ENCODE data around the gene PSMD1. TPM values are rescaled to one million over a fixed set of nuclear protein-coding genes. Genes with fewer than 3 reads are reported as not detected.

PSMD1 gene
- total RNA-seq, 1 experiment from 2014 or later = 245 TPM

DNA sequence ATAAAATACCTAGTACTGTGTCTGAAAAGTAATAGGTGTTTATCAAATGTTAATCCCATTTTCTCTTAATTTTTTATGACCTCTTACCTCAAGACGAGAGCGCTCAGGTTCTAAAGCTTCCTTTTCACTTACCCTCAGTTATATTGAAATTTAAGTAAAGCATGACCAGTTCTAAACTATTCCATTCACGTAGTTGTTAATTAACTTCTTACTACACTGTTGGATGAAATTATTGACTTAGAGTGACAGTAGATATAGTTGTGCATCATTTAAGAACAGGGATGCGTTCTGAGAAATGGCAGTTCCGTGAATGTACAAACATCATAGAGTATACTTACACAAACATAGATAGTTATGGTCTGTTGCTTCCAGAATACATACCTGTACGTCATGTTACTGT lies 88.2 kb downstream of the PSMD1 start:
- POLR2A ChIA-PET (ENCODE audit: low non-redundant PET) = no interaction called here

DNA sequence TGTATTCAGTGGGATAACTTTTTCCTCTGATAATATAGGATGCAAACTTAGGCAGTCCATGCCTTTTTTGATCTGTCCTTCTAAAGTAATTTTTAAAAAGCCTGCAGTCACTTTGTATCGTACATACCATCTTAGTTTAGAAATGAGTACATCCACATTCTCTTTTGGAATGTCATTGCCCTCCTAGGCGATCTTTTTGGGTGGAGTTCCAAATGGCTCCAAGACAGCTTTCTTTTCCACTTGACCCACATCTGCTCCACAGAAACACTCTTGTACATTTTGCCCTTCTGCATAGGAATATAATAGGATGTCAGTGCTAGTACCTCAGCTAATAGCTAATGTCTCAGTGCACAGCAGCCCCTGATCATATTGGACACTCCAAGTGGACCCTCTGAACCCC lies 90.0 kb downstream of the PSMD1 start:
- Histone ChIP-seq H3K4me1 (ENCODE audit: insufficient read depth, low read length, poor library complexity, severe bottlenecking) (no peaks in the 10 kb centered on the region), H3K4me3 (ENCODE audit: low read depth, low read length, poor library complexity, severe bottlenecking) (no peak overlapping the region), H3K36me3 (ENCODE audit: insufficient read depth, low read length, poor library complexity, severe bottlenecking) (peaks cover 23% of the 10 kb centered on the region), H3K9me3 (ENCODE audit: low read depth, low read length, poor library complexity, severe bottlenecking) (no peaks in the 10 kb centered on the region), H3K27ac (ENCODE audit: low read depth, low read length, poor library complexity, severe bottlenecking) (no peak overlapping the region), H3K27me3 (replicated peaks; ENCODE audit: insufficient read depth, low read depth, low read length, poor library complexity) (no peaks in the 10 kb centered on the region)
- no TSS peak for BruUV-seq (replicated peaks)
- TF ChIP-seq, protein P1, sequence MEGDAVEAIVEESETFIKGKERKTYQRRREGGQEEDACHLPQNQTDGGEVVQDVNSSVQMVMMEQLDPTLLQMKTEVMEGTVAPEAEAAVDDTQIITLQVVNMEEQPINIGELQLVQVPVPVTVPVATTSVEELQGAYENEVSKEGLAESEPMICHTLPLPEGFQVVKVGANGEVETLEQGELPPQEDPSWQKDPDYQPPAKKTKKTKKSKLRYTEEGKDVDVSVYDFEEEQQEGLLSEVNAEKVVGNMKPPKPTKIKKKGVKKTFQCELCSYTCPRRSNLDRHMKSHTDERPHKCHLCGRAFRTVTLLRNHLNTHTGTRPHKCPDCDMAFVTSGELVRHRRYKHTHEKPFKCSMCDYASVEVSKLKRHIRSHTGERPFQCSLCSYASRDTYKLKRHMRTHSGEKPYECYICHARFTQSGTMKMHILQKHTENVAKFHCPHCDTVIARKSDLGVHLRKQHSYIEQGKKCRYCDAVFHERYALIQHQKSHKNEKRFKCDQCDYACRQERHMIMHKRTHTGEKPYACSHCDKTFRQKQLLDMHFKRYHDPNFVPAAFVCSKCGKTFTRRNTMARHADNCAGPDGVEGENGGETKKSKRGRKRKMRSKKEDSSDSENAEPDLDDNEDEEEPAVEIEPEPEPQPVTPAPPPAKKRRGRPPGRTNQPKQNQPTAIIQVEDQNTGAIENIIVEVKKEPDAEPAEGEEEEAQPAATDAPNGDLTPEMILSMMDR (conservative IDR thresholded peaks at IDR 0.05; ENCODE audit: low read depth, low read length) = no peak
- TF ChIP-seq EZH2 (IDR thresholded peaks at IDR 0.05; ENCODE audit: borderline replicate concordance, low read depth, low read length, poor library complexity, severe bottlenecking) = no peak
- intact Hi-C loops (cut with micrococcal nuclease; ENCODE audit: unreplicated experiment) = no loop called here
- DNase-seq (ENCODE audit: low spot score) = no peak
- CTCF ChIA-PET = no interaction called here
- POLR2A ChIA-PET (ENCODE audit: low non-redundant PET) = no interaction called here

More for the DNA sequence above, 88.2 kb downstream of the PSMD1 start:
- H3K4me3 ChIP-seq (ENCODE audit: low read depth, low read length, poor library complexity, severe bottlenecking) = no peak overlapping the region
- peaks cover 23% of the 10 kb centered on the region for H3K36me3 ChIP-seq (ENCODE audit: insufficient read depth, low read length, poor library complexity, severe bottlenecking)
- no peaks in the 10 kb centered on the region for H3K4me1 ChIP-seq (ENCODE audit: insufficient read depth, low read length, poor library complexity, severe bottlenecking)
- intact Hi-C loops (cut with micrococcal nuclease; ENCODE audit: unreplicated experiment) = no loop called here
- CTCF ChIA-PET = no interaction called here
- TF ChIP-seq, protein P1 (conservative IDR thresholded peaks at IDR 0.05; ENCODE audit: low read depth, low read length) = no peak
- TF ChIP-seq EZH2 (IDR thresholded peaks at IDR 0.05; ENCODE audit: borderline replicate concordance, low read depth, low read length, poor library complexity, severe bottlenecking) = no peak
- H3K9me3 ChIP-seq (ENCODE audit: low read depth, low read length, poor library complexity, severe bottlenecking) = no peaks in the 10 kb centered on the region
- H3K27me3 ChIP-seq (replicated peaks; ENCODE audit: insufficient read depth, low read depth, low read length, poor library complexity) = no peaks in the 10 kb centered on the region
- no TSS peak for BruUV-seq (replicated peaks)
- no peak for DNase-seq (ENCODE audit: low spot score)
- H3K27ac ChIP-seq (ENCODE audit: low read depth, low read length, poor library complexity, severe bottlenecking) = no peak overlapping the region

DNA sequence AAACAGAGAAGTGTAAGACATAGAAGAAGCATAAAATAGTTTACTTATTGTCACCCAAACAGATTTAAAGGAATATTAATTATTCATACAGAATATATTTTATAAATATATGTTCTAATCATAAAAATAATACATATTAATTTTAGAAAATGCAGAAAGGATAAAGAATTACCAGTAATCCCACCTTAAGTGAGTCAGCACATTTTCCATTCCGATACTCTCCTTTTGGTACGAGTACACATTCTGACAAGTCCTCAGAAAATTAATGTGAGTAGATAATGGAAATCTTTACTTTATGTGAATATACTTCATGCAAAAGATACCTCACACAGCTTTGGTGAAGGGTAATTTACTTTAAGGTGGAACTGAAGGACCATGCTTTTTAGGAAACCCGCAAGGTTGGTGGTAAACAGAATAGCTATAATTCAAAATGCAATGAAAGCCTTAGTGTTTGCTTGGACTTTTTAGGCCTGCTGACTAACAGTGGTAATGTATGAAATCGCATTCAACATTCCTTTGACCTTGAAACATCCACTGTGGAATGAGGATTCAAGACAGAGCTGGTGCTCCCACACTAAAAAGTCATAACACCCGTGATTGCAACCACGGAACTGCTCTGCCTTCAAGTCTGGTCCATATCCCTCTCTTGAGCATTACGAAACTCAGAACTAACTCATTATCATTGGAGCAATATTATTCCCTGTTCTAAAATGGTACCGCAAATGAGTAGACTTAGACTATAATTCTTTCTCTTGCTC lies 96.3 kb downstream of the PSMD1 start:
- H3K4me3 ChIP-seq (ENCODE audit: low read depth, low read length, poor library complexity, severe bottlenecking) = no peak overlapping the region
- BruUV-seq (replicated peaks) = no TSS peak
- peaks cover 37% of the 10 kb centered on the region for H3K36me3 ChIP-seq (ENCODE audit: insufficient read depth, low read length, poor library complexity, severe bottlenecking)
- no peaks in the 10 kb centered on the region for H3K9me3 ChIP-seq (ENCODE audit: low read depth, low read length, poor library complexity, severe bottlenecking)
- DNase-seq (ENCODE audit: low spot score) = no peak
- ChIA-PET CTCF (no interaction called here), POLR2A (ENCODE audit: low non-redundant PET) (no interaction called here)
- TF ChIP-seq, protein P1 (conservative IDR thresholded peaks at IDR 0.05; ENCODE audit: low read depth, low read length) = no peak
- TF ChIP-seq EZH2 (IDR thresholded peaks at IDR 0.05; ENCODE audit: borderline replicate concordance, low read depth, low read length, poor library complexity, severe bottlenecking) = no peak
- intact Hi-C loops (cut with micrococcal nuclease; ENCODE audit: unreplicated experiment) = no loop called here
- no peaks in the 10 kb centered on the region for H3K27me3 ChIP-seq (replicated peaks; ENCODE audit: insufficient read depth, low read depth, low read length, poor library complexity)
- no peaks in the 10 kb centered on the region for H3K4me1 ChIP-seq (ENCODE audit: insufficient read depth, low read length, poor library complexity, severe bottlenecking)
- H3K27ac ChIP-seq (ENCODE audit: low read depth, low read length, poor library complexity, severe bottlenecking) = no peak overlapping the region
